GM12878 (cell line): ENCODE data around the gene ZG16.

Experiments used
- ATF2 ChIP-seq: IDR thresholded peaks from 2 replicates; pipeline ENCODE4 v1.6.1; 2012; ENCODE audit warnings: low read length, inconsistent platforms
- CTCF ChIP-seq, 3 experiments: IDR thresholded peaks in 2 of 3; conservative IDR thresholded peaks in 1 of 3; 2 replicates each; pipeline ENCODE4 v1.5.1; 2011; ENCODE audit warnings: low read depth in 3 of 3, low read length in 3 of 3, mild to moderate bottlenecking in 3 of 3, control low read depth in 2 of 3, moderate library complexity in 2 of 3, inconsistent platforms in 1 of 3, mixed read lengths in 1 of 3; ENCODE audit not compliant: control insufficient read depth in 2 of 3, insufficient read depth in 1 of 3; ENCODE audit errors: extremely low read depth in 1 of 3
- EZH2 ChIP-seq: IDR thresholded peaks from 2 replicates; pipeline ENCODE4 v1.6.1; 2012; ENCODE audit warnings: low read depth, mild to moderate bottlenecking, control low read depth, inconsistent platforms, low read length, borderline replicate concordance; ENCODE audit not compliant: control insufficient read depth
- MXI1 ChIP-seq: fragments of 150-350 bp; IDR thresholded peaks from 2 replicates; pipeline ENCODE4 v1.6.1; 2011; ENCODE audit warnings: low read depth, mild to moderate bottlenecking, inconsistent platforms, low read length, improper control_type of control experiment
- NFXL1 ChIP-seq: fragments of 450-650 bp; IDR thresholded peaks from 2 replicates; pipeline ENCODE4 v1.6.1; 2017; ENCODE audit warnings: antibody characterized with exemption, mild to moderate bottlenecking, borderline replicate concordance
- NFYB ChIP-seq: IDR thresholded peaks from 2 replicates; pipeline ENCODE4 v1.6.1; 2011; ENCODE audit warnings: low read depth, mild to moderate bottlenecking, low read length, improper control_type of control experiment, moderate library complexity; ENCODE audit not compliant: insufficient read depth
- POLR2AphosphoS5 ChIP-seq: IDR thresholded peaks from 2 replicates; pipeline ENCODE4 v1.6.1; 2011; ENCODE audit warnings: mild to moderate bottlenecking, low read length, inconsistent platforms
- RCOR1 ChIP-seq: conservative IDR thresholded peaks from 2 replicates; pipeline ENCODE4 v1.6.1; 2012; ENCODE audit warnings: low read depth, low read length, improper control_type of control experiment
- SKIL ChIP-seq: fragments of 450-650 bp; IDR thresholded peaks from 2 replicates; pipeline ENCODE4 v1.6.1; 2017; ENCODE audit warnings: mild to moderate bottlenecking, low read depth, inconsistent platforms; ENCODE audit not compliant: poor library complexity, severe bottlenecking
- SMAD5 ChIP-seq: IDR thresholded peaks from 2 replicates; pipeline ENCODE4 v1.6.1; 2016; ENCODE audit warnings: antibody characterized with exemption, low read depth
- SP1 ChIP-seq: IDR thresholded peaks from one replicate; pipeline ENCODE4 v1.6.1; 2011; ENCODE audit warnings: low read depth, low read length
- SREBF2 ChIP-seq: IDR thresholded peaks from 2 replicates; pipeline ENCODE4 v1.6.1; 2012; ENCODE audit warnings: mild to moderate bottlenecking, low read length
- TCF12 ChIP-seq: IDR thresholded peaks from 2 replicates; pipeline ENCODE4 v1.6.1; 2011; ENCODE audit warnings: low read depth, mild to moderate bottlenecking, low read length
- ZBTB11 ChIP-seq: fragments of 450-650 bp; formaldehyde crosslinking; IDR thresholded peaks from 2 replicates; pipeline ENCODE4 v1.5.0; 2022; ENCODE audit warnings: mild to moderate bottlenecking, missing genetic modification characterization

GRCh38 chr16:29757950-29758466 lies 20.0 kb upstream of the ZG16 start:
- TF ChIP-seq NFYB (no peak), EZH2 (no peak), POLR2AphosphoS5 (no peak), CTCF (IDR thresholded peaks at IDR 0.05 in 2 of 3, conservative IDR thresholded peaks at IDR 0.05 in 1 of 3; ENCODE audit: control insufficient read depth in 2 of 3, extremely low read depth in 1 of 3, insufficient read depth in 1 of 3, low read depth in 3 of 3, low read length in 3 of 3) (no peak), SKIL (no peak), NFXL1 (no peak), SP1 (no peak), MXI1 (no peak), SREBF2 (no peak), ZBTB11 (CRISPR knock-in tag) (no peak), SMAD5 (no peak), RCOR1 (no peak), TCF12 (no peak), ATF2 (no peak)
